Stimulated activated CD8-positive, alpha-beta memory T cell treated with anti-CD3 and anti-CD28 coated beads, Interleukin-2, amount 100 ng/mL, for 48 hours (primary cell): ENCODE results near the gene DCDC2B.
"Not testable (repeated sequence)": the region's sequence is repeated elsewhere in the genome, so short reads cannot be mapped to it uniquely, and the experiment has no call there.

ENCODE experiments used
- DNase-seq, 2 donors: peaks; one replicate each; pipeline ENCODE4 v3.0.0-alpha.2; 2020; ENCODE audit warnings: low read depth in 2 of 2

The DCDC2B gene

DNA sequence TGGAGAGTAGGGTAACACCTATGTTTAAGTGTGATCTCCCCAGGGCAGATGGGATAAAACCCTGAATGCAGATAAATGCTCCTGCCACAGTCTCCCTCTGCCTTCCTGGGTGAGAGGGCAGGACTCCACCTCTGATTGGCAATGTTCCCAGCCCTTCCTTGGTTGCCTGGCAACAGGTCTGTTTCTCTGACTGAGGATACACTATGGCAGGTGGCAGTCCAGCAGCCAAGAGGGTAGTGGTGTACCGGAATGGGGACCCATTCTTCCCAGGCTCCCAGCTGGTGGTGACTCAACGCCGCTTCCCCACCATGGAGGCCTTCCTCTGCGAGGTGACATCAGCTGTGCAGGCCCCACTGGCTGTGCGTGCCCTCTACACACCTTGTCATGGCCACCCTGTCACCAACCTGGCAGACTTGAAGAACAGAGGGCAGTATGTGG lies at the start of gene DCDC2B:
DCDC2B (plus strand) TSS at position 199 of the 438 bp plus-strand sequence; CDS start at position 204, 5 bp downstream.
- DNase-seq: no peak

DNA sequence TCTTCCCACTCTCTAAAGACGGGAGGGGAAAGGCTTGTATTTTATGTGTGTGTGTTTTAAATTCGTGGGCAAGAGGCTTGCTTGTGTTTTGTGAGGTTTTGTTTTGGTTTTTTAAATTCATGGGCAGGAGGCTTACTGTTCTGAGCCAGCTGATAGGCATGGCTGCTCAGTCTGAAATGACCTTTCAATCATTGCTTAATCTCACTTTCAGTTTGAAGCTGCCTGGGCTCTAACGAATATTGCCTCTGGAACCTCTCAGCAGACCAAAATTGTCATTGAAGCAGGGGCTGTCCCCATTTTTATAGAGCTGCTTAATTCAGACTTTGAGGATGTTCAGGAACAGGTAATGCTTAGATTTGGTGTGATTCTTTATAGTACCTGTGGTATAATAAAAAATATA lies 49.7 kb upstream of the DCDC2B start:
- no peak for DNase-seq

DNA sequence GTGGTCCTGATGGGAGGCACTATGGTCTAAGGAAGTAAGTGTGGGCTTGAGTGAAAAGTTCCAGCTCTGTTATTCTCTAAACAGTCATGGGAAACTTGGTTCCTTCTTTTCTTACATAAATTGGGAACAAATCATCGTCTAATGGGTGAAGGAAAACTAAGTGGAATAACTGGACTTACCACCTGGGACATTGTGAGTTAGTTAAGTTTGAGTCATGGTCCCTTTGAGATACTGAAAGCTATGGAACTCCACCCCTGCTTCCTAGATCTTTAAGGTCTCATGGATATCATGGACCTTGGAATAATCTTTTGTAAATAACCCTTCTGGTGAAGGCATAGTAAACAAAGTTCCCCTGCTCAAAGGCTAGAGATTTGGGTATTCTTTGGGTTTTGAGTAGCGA lies 45.5 kb upstream of the DCDC2B start:
- no peak for DNase-seq

DNA sequence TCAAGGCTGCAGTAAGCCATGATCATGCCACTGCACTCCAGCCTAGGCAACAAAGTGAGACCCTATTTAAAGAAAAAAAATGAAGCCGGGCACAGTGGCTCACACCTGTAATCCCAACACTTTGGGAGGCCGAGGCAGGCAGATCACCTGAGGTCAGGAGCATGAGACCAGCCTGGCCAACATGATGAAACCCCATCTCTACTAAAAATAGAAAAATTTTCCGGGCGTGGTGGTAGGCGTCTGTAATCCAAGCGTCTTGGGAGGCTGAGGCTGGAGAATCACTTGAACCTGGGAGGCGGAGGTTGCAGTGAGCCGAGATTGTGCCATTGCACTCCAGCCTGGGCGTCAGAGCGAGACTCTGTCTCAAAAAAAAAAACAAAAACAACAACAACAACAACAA lies 43.3 kb upstream of the DCDC2B start:
- not testable (repeated sequence) for DNase-seq

DNA sequence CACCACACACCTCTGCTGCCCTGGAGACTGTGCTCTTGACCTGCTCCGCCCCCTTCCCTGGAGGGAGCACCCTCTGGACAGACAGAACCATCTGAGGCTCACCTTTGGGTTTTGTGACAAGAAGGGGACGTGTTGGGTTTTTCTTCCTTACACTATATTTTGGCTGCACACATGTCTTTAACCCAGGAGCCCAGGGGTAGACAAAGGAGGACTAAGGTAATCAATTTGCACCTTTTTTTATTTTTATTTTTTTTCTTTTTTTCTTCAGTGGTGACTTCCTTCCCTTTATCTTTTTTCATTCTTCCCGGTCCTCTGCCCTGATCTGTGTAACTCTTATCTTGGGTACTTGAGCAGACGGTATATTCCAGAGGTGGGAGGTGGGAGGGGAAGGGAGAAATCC lies 37.9 kb upstream of the DCDC2B start:
- no peak for DNase-seq

DNA sequence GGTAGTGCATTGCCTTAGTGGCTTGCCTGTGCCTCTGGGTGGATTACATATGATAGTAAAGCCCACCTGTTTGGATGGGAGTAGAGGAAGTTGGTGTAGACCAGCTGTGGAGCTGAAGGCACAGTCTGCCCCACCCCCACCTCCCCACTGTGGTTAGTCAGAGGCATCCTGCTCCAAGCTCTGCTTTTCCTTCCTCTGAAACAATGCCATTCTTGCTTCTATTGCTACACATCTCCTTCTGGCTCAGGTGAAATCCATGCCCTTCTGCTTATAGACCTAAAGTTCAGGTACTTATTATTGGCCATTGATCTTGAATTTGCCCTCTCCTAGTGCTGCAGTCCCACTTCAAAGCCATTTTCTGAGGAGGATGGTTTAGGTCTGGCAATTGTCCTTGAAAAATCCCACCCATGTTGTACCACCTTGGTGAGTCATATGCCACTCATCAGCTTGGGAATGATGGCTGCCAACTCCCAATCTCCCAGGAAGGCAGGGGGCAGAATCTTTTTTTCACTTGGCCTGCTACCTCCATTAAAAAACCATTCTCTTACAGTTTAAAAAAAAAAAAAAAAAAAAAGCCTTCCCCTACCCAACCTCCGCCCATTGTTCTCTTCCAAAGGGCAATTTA lies 36.2 kb upstream of the DCDC2B start:
- no peak for DNase-seq

DNA sequence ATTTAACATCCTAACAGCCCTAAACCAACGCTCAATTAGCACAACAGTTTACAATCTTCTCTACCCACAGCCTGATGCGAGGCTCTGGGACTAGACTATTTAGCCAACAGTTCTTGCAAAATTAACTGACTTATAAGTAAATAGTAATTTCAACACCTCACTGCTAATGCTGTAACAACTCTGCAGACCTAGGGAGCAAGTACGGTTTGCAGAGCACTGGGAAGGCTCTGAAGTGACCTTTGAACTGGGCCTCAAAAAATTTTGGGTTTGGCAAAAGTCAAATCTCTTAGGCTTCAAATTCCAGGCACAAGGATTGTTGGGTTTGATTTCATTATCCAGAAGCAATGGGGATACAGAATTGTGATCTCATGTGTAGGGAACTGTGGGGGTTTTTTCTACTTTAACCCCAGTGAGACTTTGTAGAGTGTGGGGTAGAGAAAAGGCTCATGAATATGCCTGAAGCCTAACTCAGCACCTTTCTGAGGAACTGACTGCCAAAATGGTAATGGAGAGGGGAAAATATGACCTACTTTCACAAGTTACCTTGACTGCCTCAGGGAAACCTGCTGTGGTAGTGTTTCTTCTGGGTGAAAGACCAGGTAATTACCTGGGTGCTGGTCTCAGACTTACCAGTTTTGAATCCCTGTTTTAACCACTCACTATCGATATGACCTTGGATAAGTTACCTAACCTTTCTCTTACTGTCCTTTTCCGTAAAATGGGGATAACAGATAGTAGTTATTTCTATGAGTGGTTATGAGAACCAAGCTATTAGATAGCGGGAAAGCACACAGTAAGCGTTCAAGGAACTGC lies 30.3 kb upstream of the DCDC2B start:
- DNase-seq: no peak

DNA sequence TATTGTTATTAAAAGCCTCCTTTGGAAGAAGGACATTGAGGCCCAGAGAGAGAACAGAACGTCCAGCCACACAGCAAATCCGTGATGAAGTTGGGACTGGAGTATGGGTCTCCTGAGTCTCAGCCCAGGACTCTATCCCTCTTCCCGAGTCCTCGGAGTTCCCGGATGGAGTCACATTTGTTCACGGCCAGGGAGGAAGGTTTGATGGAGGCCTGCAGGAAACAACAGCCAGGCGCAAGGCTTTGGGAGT lies 29.8 kb upstream of the DCDC2B start:
- no peak for DNase-seq

DNA sequence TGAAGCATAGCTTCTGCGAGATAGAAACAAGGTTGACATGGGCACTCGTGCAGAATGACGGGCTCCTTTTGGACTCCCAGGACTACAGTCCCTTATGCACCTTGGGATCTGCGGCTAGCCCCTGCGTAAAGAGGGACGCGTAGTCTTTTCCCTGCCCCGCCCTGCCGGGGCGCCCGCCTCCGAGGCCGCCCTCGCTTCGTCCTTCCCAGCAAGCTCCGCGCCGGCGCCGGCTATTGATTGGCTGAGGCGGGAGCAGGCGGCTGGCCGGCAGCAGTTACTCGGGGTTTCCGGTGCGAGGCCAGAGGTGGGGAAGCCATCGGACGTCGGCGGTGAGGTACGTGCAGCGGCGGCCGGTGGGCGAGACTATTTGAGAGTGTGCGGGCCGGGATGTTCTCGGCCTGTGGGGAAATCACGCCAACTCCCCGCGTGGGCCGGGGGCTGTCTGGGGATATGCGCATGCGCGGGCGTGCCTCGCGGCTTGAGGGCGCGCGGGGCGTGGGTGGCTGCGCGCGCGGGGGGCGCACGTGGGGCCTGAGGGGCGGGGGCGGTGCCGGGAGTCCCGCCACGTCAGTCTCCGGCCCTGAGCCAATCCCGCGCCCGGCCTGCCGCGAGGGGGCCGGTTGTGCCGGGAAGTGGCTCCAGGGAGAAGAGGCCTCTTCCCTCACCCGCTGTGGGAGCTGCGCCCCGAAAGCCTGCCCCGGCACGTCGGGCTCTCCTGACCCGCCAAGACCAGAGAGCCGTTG lies 29.3 kb upstream of the DCDC2B start, which contains the start of gene TXLNA:
TXLNA (plus strand) TSS at position 233 of the 743 bp plus-strand sequence. CDS start 671 bp downstream, outside the sequence.
- peak; percentile 90 for DNase-seq

DNA sequence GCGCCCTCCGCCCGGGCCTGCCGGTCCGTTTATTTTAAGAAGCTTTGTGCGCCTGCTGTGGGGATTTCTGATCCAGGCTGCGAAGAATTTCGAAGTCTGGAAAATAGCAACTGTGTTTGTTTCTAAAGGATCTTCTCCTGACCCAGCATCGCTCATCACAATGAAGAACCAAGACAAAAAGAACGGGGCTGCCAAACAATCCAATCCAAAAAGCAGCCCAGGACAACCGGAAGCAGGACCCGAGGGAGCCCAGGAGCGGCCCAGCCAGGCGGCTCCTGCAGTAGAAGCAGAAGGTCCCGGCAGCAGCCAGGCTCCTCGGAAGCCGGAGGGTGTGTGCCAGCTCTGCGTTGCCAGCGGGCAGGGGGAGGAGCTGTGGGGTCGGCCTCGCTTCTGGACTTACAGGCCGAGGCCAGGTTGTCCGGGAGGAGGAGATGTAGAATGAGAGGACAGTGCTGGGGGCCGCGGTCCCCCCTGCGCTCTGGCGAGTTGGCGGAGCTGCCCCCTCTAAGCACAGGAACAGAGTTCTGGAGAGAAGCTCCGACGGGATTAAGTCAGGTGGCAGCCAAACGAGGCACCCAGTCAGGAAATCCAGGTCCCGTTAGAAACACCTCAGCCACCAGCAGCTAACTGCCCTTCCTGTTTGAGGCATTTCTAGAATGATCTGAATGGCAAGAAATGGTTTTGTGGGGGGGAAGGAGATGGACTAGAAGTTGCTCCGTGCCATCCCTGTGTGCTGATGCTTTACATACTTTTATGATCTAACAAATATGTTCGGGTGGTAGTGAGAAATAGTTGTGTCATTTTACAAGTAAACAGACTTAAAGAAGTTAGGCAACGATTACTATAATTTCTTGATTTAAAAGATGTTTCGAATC lies 28.5 kb upstream of the DCDC2B start:
- no peak for DNase-seq

DNA sequence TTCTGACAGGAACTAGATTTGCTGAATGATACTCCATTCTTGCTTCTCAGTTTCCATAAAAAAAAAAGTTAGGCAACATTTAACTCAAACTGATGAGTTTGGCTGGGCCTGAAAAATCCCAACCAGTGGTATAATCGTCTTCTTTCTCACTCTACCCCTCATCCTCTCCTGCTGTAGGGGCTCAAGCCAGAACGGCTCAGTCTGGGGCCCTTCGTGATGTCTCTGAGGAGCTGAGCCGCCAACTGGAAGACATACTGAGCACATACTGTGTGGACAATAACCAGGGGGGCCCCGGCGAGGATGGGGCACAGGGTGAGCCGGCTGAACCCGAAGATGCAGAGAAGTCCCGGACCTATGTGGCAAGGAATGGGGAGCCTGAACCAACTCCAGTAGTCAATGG lies 27.8 kb upstream of the DCDC2B start:
- no peak for DNase-seq

DNA sequence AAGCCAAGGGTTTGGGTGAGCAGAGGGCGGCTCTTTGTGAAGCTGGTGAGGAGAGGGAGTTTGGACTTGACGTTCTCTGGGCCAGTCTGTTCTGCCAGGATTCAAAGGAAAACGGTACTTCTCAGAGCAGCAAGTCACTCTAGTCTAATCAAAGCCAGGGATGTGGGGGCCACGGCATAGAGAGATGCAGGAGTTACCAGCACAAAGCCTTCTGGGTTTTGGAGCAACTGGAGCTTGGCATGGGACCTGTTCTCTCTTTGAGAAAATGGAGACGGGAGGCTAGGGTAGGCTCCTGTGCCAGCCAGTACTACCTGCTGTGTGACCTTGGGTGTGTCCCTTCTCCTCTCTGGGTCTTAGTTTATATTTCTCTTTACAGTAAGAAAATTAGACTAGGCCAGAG lies 27.3 kb upstream of the DCDC2B start:
- DNase-seq: no peak

DNA sequence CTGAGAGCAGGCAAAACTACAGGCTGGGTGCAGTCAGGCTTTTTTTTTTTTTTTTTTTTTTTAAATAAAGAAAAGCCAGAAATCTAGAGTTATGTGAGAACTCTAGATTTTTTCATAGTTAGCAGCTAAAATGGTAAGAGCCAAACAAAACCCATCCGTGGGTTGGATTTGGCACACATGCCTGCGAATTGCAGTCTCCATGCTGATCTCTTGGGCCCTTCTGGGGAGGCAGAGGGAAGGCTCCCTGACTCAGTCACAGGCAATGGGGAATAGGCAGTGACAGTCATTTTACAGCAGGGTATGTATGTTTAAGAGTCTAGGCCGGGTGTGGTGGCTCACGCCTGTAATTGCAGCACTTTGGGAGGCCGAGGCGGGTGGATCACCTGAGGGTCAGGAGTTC lies 26.8 kb upstream of the DCDC2B start:
- DNase-seq: no peak

DNA sequence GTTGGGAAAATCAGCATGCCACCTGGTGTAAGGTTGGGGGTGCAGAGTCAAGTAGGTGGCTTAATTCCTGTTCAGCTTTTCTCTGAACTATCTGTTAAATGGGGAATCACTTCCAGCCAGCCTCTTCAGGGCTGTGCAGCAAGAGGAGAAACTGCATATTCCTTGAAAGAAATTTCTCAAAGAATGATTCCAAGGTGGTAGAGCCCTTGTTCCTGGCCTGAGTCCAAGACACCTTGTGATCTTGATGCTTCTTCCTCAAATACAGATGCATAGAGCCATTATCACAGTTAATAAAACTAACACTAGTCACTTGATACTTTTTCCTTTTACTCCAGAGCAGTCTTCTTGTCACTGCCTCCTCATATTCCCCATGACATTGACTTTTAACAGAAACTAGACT lies 24.2 kb upstream of the DCDC2B start:
- DNase-seq: no peak

DNA sequence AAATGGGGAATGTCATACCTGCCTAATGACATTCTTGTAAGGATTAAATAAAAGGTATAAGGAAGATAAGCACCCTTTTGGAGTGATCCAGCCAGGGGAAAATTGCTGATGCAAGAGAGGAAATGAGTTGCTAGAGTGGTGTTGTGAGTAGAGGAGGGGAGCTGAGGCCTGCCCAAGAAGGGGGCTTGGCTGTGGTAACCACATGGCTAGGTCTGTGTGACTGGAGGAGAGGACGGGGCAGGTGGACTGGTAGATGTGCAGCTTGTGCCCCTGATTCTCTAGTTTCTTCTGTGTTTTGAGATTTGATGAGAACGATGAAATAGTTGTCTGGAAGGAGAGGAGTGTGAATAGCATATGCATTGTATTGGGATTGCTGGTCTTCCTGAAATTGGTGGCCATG lies 22.8 kb upstream of the DCDC2B start:
- DNase-seq: no peak

DNA sequence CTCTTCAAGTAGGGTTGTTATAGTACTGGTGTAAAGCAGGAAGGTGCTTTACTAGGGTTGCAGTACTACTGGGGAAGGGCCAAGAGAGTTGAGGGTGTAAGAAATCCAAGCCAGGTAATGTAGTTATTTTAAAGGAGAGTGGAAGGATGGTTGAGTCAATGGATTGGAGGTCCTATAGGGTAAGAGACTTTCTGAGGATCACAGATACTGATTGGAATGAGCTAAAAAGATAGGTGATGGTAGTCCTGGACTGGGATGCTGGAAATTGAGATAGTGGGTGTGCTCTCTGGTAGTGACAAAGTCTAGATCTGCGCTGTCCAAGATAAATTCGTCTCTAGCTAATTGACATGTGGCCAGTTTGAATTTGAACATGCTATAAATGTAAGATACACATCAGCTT lies 22.4 kb upstream of the DCDC2B start:
- DNase-seq: no peak

DNA sequence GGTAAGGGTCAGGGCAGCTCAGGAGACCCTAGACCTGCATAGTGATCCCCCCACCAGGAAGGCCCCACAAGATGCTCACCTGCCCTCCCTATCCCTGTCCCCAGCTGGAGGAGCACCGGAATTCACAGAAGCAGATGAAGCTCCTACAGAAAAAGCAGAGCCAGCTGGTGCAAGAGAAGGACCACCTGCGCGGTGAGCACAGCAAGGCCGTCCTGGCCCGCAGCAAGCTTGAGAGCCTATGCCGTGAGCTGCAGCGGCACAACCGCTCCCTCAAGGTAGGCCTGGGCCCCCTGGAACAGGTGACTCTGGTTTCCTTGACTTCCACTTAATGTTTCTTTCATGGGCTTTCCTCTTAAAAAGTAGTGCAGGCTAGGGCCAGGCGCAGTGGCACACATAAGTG lies 21.0 kb upstream of the DCDC2B start:
- DNase-seq: no peak

DNA sequence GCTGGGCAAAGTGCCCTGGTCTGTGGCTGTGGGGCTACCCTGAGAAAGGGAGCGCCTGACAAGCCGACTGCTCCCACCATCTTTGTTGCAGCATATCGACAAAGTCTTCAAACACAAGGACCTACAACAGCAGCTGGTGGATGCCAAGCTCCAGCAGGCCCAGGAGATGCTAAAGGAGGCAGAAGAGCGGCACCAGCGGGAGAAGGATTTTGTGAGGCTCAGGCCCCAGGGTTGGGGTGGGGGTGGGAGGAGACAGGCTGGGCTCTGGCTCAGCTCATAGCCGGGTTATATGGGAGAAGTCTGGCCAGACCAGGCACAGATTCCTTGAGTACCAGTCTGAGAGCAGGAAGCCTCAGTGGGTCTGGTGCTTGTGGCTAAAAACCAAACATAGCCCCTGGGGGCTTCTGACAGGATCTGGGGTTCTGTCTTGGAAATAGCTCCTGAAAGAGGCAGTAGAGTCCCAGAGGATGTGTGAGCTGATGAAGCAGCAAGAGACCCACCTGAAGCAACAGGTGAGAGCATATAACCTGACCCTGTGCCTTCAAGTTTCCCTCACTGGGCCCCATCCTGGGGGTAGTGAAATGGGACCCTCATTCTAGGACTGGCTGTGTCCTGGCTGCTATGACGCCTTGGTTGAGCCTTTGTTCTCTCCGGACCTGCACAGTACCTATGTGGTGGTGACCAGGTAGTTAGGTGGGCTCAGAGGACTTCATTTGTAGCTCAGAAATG lies 16.5 kb upstream of the DCDC2B start:
- DNase-seq: no peak

DNA sequence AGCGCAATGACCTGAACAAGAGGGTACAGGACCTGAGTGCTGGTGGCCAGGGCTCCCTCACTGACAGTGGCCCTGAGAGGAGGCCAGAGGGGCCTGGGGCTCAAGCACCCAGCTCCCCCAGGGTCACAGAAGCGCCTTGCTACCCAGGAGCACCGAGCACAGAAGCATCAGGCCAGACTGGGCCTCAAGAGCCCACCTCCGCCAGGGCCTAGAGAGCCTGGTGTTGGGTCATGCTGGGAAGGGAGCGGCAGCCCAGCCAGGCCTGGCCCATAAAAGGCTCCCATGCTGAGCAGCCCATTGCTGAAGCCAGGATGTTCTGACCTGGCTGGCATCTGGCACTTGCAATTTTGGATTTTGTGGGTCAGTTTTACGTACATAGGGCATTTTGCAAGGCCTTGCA lies 13.9 kb upstream of the DCDC2B start:
- DNase-seq: no peak

DNA sequence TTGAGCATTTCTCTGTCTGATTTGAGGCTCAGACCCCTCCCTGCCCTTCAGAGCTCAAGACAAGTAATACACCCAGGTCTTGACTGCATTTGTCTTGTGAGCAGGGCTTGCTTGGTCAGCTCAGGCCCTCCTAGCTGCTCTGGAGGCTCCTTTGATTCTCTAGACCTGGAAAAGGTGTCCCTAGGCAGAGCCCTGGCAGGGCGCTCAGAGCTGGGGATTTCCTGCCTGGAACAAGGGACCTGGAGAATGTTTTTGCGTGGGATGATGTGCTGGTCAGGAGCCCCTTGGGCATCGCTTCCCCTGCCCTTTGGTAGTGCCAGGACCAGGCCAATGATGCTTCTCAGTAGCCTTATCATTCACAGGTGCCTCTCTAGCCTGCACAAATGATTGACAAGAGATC lies 13.4 kb upstream of the DCDC2B start:
- DNase-seq: no peak
